K562 (cell line): Measurements from ENCODE around the gene VWA5B1.

Experiments used
- CHCHD3 ChIP-seq: fragments of 250-450 bp; sonication (Bioruptor Pico); IDR thresholded peaks from 2 replicates; pipeline ENCODE4 v2.1.2; 2022; ENCODE audit warnings: mild to moderate bottlenecking
- EP300 ChIP-seq: IDR thresholded peaks from 2 replicates; pipeline ENCODE4 v1.6.1; 2012; ENCODE audit warnings: low read length, improper control_type of control experiment
- FOXJ3 ChIP-seq: sonication (generic); formaldehyde crosslinking; IDR thresholded peaks from 2 replicates; pipeline ENCODE4 v1.4.0; 2020; ENCODE audit warnings: mild to moderate bottlenecking, missing genetic modification reagents
- GABPA ChIP-seq: fragments of 200-800 bp; sonication (Bioruptor generic); conservative IDR thresholded peaks from 2 replicates; pipeline ENCODE4 v1.6.1; 2016; ENCODE audit warnings: low read depth, missing genetic modification characterization, missing compliant biosample characterization
- JUNB ChIP-seq: fragments of 450-650 bp; formaldehyde crosslinking; conservative IDR thresholded peaks from 2 replicates; pipeline ENCODE4 v1.4.0; 2020; ENCODE audit warnings: mild to moderate bottlenecking
- KAT8 ChIP-seq: fragments of 450-650 bp; IDR thresholded peaks from 2 replicates; pipeline ENCODE4 v1.6.1; 2016; ENCODE audit warnings: low read depth, mild to moderate bottlenecking
- PRPF4 ChIP-seq: fragments of 200-400 bp; formaldehyde crosslinking; IDR thresholded peaks from one replicate; pipeline ENCODE4 v1.6.1; 2017; ENCODE audit warnings: low read length, low read depth, mild to moderate bottlenecking; ENCODE audit not compliant: insufficient read depth, poor library complexity, severe bottlenecking
- SIN3A ChIP-seq, 2 experiments: fragments of 150-350 bp in 1 of 2; IDR thresholded peaks; 2 replicates each; pipeline ENCODE4 v1.6.1; 2011 to 2016; ENCODE audit warnings: borderline replicate concordance in 2 of 2, low read depth in 2 of 2, low read length in 2 of 2, mild to moderate bottlenecking in 2 of 2, moderate library complexity in 2 of 2; ENCODE audit not compliant: control insufficient read depth in 1 of 2
- SOX6 ChIP-seq: fragments of 450-650 bp; IDR thresholded peaks from 2 replicates; pipeline ENCODE4 v1.6.1; 2014; ENCODE audit warnings: mild to moderate bottlenecking
- STAG1 ChIP-seq: sonication (generic); formaldehyde crosslinking; IDR thresholded peaks from 2 replicates; pipeline ENCODE4 v1.5.0; 2020; ENCODE audit warnings: missing genetic modification reagents, borderline replicate concordance
- USF1 ChIP-seq: sonication (generic); formaldehyde crosslinking; IDR thresholded peaks from 2 replicates; pipeline ENCODE4 v1.9.0; 2022; ENCODE audit warnings: mild to moderate bottlenecking, missing genetic modification reagents
- ZNF324 ChIP-seq: fragments of 250-450 bp; sonication (Bioruptor Pico); IDR thresholded peaks from 2 replicates; pipeline ENCODE4 v1.4.0; 2020; ENCODE audit warnings: mild to moderate bottlenecking

GRCh38 chr1:20366463-20367115, 75.9 kb downstream of the VWA5B1 start:
- no peak for TF ChIP-seq SIN3A (IDR thresholded peaks at IDR 0.05; ENCODE audit: borderline replicate concordance in 2 of 2, control insufficient read depth in 1 of 2, low read depth in 2 of 2, low read length in 2 of 2)
- TF ChIP-seq GABPA (tag) = no peak
- TF ChIP-seq USF1 (CRISPR knock-in tag) = no peak
- TF ChIP-seq JUNB (CRISPR knock-in tag) = no peak
- TF ChIP-seq STAG1 (CRISPR knock-in tag) = no peak
- no peak for TF ChIP-seq KAT8
- no peak for TF ChIP-seq ZNF324
- TF ChIP-seq EP300 = no peak
- TF ChIP-seq CHCHD3 (CRISPR knock-in tag) = no peak
- no peak for TF ChIP-seq SOX6
- TF ChIP-seq FOXJ3 (CRISPR knock-in tag) = no peak
- no peak for TF ChIP-seq PRPF4
